ENCODE measurements around the gene BLACAT1. TPM values are rescaled to one million over a fixed set of nuclear protein-coding genes. Genes with fewer than 3 reads are reported as not detected.

Gene BLACAT1
- total RNA-seq, 4 donors from 2014 or later, result not detected

DNA sequence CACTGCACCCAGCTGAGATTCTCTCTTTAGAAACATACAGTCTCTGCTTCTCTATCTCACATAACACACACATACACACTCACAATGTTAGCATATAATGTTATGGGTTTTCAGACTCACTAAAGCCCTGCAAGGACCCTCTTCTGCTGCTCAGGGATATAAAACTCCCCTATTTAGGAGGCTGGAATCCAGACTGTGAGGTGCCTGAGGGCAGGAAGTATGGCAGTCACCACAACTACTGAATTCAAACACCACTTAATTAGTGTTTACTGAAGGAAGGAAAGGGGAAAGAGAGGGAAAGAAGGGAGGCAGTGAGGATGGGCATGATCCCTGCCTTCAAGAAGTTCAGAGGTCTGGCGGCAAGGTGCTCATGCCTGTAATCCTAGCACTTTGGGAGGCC is 40.8 kb upstream of the BLACAT1 start:
- H3K4me1 ChIP-seq, result peaks cover 0 to 36% (median 8%) of the 10 kb centered on the region in 3 donors
- no peak overlapping the region for H3K27ac ChIP-seq
- H3K9me3 ChIP-seq, result no peaks in the 10 kb centered on the region
- H3K36me3 ChIP-seq, result no peaks in the 10 kb centered on the region
- H3K27me3 ChIP-seq, result peaks cover 13% of the 10 kb centered on the region
- whole genome bisulfite sequencing, 2 donors (ENCODE audit: low coverage in 1 of 2), result 91% methylated on average over 1 of the region's 1 CpG; no CpG with 5 or more reads in 1 of the 2 donors
- H3K4me3 ChIP-seq, result no peak overlapping the region
- no peak for ATAC-seq
- TF ChIP-seq POLR2A (IDR thresholded peaks at IDR 0.05) (no peak), EP300 (IDR thresholded peaks at IDR 0.05) (no peak), POLR2AphosphoS5 (IDR thresholded peaks at IDR 0.05) (no peak)
- TF ChIP-seq, protein P1, sequence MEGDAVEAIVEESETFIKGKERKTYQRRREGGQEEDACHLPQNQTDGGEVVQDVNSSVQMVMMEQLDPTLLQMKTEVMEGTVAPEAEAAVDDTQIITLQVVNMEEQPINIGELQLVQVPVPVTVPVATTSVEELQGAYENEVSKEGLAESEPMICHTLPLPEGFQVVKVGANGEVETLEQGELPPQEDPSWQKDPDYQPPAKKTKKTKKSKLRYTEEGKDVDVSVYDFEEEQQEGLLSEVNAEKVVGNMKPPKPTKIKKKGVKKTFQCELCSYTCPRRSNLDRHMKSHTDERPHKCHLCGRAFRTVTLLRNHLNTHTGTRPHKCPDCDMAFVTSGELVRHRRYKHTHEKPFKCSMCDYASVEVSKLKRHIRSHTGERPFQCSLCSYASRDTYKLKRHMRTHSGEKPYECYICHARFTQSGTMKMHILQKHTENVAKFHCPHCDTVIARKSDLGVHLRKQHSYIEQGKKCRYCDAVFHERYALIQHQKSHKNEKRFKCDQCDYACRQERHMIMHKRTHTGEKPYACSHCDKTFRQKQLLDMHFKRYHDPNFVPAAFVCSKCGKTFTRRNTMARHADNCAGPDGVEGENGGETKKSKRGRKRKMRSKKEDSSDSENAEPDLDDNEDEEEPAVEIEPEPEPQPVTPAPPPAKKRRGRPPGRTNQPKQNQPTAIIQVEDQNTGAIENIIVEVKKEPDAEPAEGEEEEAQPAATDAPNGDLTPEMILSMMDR (IDR thresholded peaks at IDR 0.05), result no peak

- 45 to 80% methylated on average over 2 to 6 of the region's 9 CpGs for WGBS, 2 donors (ENCODE audit: low coverage in 1 of 2)
- Histone ChIP-seq H3K27me3 (peaks cover 15% of the 10 kb centered on the region), H3K4me3 (no peak overlapping the region), H3K27ac (no peak overlapping the region), H3K4me1 (peaks cover 0 to 30% (median 8%) of the 10 kb centered on the region in 3 donors), H3K36me3 (no peaks in the 10 kb centered on the region), H3K9me3 (no peaks in the 10 kb centered on the region)
- TF ChIP-seq POLR2A (IDR thresholded peaks at IDR 0.05) (no peak), EP300 (IDR thresholded peaks at IDR 0.05) (no peak), POLR2AphosphoS5 (IDR thresholded peaks at IDR 0.05) (no peak)
- TF ChIP-seq, protein P1 (IDR thresholded peaks at IDR 0.05), result no peak
- ATAC-seq, result no peak
Measured at GRCh38 chr1:205495237-205495823, 39.5 kb upstream of the BLACAT1 start.

DNA sequence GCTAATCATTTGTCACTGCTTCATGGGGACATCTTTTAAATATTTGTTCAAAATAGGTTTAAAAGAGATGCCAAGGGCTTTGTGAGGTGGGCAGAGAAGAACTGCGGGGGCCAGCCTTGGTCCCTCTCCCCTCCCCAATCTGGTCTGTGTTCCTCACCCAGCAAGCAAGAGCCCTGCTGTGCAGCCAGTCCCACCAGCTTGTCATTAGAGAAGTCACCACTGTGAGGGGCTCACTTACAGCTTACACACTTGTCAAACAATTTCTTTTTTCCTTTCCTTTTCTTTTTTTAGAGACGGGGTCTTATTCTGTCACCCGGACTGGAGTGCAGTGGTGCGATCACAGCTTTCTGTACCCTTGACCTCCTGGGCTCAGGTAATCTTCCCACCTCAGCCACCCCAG is 38.3 kb upstream of the BLACAT1 start:
- TF ChIP-seq, protein P1 (IDR thresholded peaks at IDR 0.05), result no peak
- TF ChIP-seq POLR2A (IDR thresholded peaks at IDR 0.05) (no peak), EP300 (IDR thresholded peaks at IDR 0.05) (no peak), POLR2AphosphoS5 (IDR thresholded peaks at IDR 0.05) (no peak)
- 64 to 79% methylated on average over 2 to 4 of the region's 4 CpGs for WGBS, 2 donors (ENCODE audit: low coverage in 1 of 2)
- Histone ChIP-seq H3K4me1 (peaks cover 0 to 30% (median 8%) of the 10 kb centered on the region in 3 donors), H3K27ac (peak overlapping the region in 1 of 4 donors; percentile 45), H3K9me3 (no peaks in the 10 kb centered on the region), H3K36me3 (no peaks in the 10 kb centered on the region), H3K27me3 (peaks cover 15% of the 10 kb centered on the region), H3K4me3 (no peak overlapping the region)
- ATAC-seq, result no peak

GRCh38 chr1:205493241-205494085 is 37.6 kb upstream of the BLACAT1 start:
- H3K27ac ChIP-seq, result peak overlapping the region in 2 of 4 donors; percentile 43 to 45
- no peaks in the 10 kb centered on the region for H3K36me3 ChIP-seq
- H3K9me3 ChIP-seq, result no peaks in the 10 kb centered on the region
- H3K4me3 ChIP-seq, result no peak overlapping the region
- H3K4me1 ChIP-seq, result peaks cover 0 to 30% (median 8%) of the 10 kb centered on the region in 3 donors
- TF ChIP-seq POLR2AphosphoS5 (IDR thresholded peaks at IDR 0.05) (peak; percentile 19), EP300 (IDR thresholded peaks at IDR 0.05) (no peak)
- 40 to 51% methylated on average over 1 to 2 of the region's 11 CpGs for WGBS, 2 donors (ENCODE audit: low coverage in 1 of 2)
- peaks cover 17% of the 10 kb centered on the region for H3K27me3 ChIP-seq
- peak; percentile 40 for ATAC-seq

DNA sequence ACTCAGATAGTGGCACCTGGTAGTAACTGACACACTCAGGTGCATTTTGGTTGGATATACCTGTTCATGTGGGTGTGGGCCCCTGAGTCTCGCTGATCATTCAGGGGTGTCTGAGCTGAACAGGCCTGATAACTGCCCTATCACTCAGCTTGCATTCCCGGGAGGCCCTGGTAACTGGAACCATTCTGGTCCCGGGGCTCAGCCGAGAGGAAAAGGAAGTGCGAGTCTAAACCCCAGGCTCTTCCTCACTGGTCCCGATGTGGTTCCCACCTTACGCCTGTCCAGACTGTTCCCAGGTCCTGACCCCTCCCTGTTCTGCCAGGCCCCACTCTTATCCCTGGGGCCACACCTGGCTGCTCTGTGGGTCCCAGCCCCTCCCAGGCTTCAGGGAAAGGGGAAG is 36.9 kb upstream of the BLACAT1 start:
- Histone ChIP-seq H3K36me3 (no peaks in the 10 kb centered on the region), H3K9me3 (no peaks in the 10 kb centered on the region), H3K27me3 (peaks cover 23% of the 10 kb centered on the region), H3K4me1 (peaks cover 0 to 30% (median 8%) of the 10 kb centered on the region in 3 donors), H3K27ac (peak overlapping the region in 2 of 4 donors; percentile 43 to 45), H3K4me3 (no peak overlapping the region)
- TF ChIP-seq POLR2A (IDR thresholded peaks at IDR 0.05), result no peak
- TF ChIP-seq POLR2AphosphoS5 (IDR thresholded peaks at IDR 0.05), result no peak
- no peak for TF ChIP-seq EP300 (IDR thresholded peaks at IDR 0.05)
- TF ChIP-seq, protein P1 (IDR thresholded peaks at IDR 0.05), result no peak
- no CpG with 5 or more reads among the region's 7 CpGs for WGBS, 2 donors (ENCODE audit: low coverage in 1 of 2)
- ATAC-seq, result peak; percentile 4

All from gastroesophageal sphincter (tissue), 4 donors.